ENCODE measurements around the gene UQCRH.

The UQCRH gene

GRCh38 chr1:46303038-46303871, at the start of gene UQCRH, which contains the start of gene LRRC41:
Gene UQCRH (plus strand): TSS chr1:46303698. CDS start chr1:46303767, 69 bp downstream.
Gene LRRC41 (minus strand): TSS chr1:46303616. CDS start chr1:46303322, 294 bp downstream.
- DNase-seq (ENCODE audit: low read depth, low spot score), result peak; percentile 87

GRCh38 chr1:46254668-46255067, 48.8 kb upstream of the UQCRH start:
- DNase-seq (ENCODE audit: low read depth, low spot score), result no peak

- DNase-seq (ENCODE audit: low read depth, low spot score), result no peak
Measured at GRCh38 chr1:46256523-46256922, 47.0 kb upstream of the UQCRH start.

GRCh38 chr1:46262508-46262907, 41.0 kb upstream of the UQCRH start:
- DNase-seq (ENCODE audit: low read depth, low spot score), result no peak

- no peak for DNase-seq (ENCODE audit: low read depth, low spot score)
Measured at GRCh38 chr1:46263146-46263545, 40.4 kb upstream of the UQCRH start.

GRCh38 chr1:46268578-46268977, 34.9 kb upstream of the UQCRH start:
- no peak for DNase-seq (ENCODE audit: low read depth, low spot score)

- DNase-seq (ENCODE audit: low read depth, low spot score), result no peak
Measured at GRCh38 chr1:46274225-46275029, 29.1 kb upstream of the UQCRH start.

- DNase-seq (ENCODE audit: low read depth, low spot score), result no peak
Measured at GRCh38 chr1:46275030-46275337, 28.5 kb upstream of the UQCRH start.

GRCh38 chr1:46277658-46278373, 25.7 kb upstream of the UQCRH start:
- no peak for DNase-seq (ENCODE audit: low read depth, low spot score)

- no peak for DNase-seq (ENCODE audit: low read depth, low spot score)
Measured at GRCh38 chr1:46278807-46279206, 24.7 kb upstream of the UQCRH start.

- DNase-seq (ENCODE audit: low read depth, low spot score), result no peak
Measured at GRCh38 chr1:46280092-46280491, 23.4 kb upstream of the UQCRH start.

GRCh38 chr1:46281021-46281420, 22.5 kb upstream of the UQCRH start:
- DNase-seq (ENCODE audit: low read depth, low spot score), result no peak

- no peak for DNase-seq (ENCODE audit: low read depth, low spot score)
Measured at GRCh38 chr1:46284058-46284457, 19.4 kb upstream of the UQCRH start.

- DNase-seq (ENCODE audit: low read depth, low spot score), result no peak
Measured at GRCh38 chr1:46284597-46285564, 18.6 kb upstream of the UQCRH start.

GRCh38 chr1:46285730-46286477, 17.6 kb upstream of the UQCRH start:
- no peak for DNase-seq (ENCODE audit: low read depth, low spot score)

- DNase-seq (ENCODE audit: low read depth, low spot score), result no peak
Measured at GRCh38 chr1:46288485-46289133, 14.9 kb upstream of the UQCRH start.

- DNase-seq (ENCODE audit: low read depth, low spot score), result no peak
Measured at GRCh38 chr1:46289134-46289494, 14.4 kb upstream of the UQCRH start.

- DNase-seq (ENCODE audit: low read depth, low spot score), result no peak
Measured at GRCh38 chr1:46289976-46290375, 13.5 kb upstream of the UQCRH start.

GRCh38 chr1:46295306-46295705, 8.2 kb upstream of the UQCRH start:
- DNase-seq (ENCODE audit: low read depth, low spot score), result no peak

- DNase-seq (ENCODE audit: low read depth, low spot score), result no peak
Measured at GRCh38 chr1:46298387-46298786, 5.1 kb upstream of the UQCRH start.
